ENCODE measurements around the gene C6orf136.

DNA sequence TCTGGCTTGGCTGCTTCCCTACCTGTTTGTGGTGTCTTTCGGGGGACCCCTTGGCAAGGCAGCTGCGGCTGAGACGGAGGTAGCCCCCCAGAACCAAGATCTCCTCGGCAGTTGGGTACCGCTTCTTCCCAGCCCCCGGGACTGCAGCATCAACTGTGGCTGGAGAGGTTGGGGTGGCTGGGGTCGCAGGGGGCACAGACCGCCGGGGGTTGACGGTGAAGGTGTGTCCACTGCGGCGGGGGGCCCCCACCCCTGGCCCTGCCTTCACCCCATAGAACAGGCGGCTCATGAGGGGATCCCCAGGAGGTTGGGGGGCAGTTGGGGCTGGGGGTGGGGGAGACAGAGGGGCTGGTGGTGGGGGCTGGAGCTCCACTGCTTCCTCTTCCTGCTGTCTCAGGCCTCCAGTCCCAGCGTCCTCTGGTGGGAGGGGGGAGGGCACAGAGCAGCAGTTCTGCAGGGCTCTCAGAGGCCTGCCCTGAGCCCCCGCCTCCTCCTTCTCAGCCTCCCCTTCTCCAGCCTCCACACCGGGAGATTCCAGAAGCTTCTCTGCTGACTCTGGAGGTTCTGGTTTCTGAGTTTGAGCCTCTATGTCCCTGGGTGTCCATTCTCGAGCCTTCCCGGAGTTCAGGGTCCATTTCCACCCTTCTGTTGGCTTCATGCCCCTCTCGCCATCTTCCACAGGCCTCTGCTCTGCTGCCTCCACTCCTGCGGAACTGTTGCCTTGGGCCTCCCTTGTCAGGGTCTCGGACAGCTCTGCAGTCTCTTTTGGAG, 37.6 kb downstream of the C6orf136 start:
- TF ChIP-seq REST (IDR thresholded peaks at IDR 0.05; ENCODE audit: insufficient read depth in 1 of 2, low read depth in 2 of 2, low read length in 1 of 2) (no peak), POLR2AphosphoS5 (IDR thresholded peaks at IDR 0.05; ENCODE audit: low read depth, low read length) (no peak)
- TF ChIP-seq, protein P1, sequence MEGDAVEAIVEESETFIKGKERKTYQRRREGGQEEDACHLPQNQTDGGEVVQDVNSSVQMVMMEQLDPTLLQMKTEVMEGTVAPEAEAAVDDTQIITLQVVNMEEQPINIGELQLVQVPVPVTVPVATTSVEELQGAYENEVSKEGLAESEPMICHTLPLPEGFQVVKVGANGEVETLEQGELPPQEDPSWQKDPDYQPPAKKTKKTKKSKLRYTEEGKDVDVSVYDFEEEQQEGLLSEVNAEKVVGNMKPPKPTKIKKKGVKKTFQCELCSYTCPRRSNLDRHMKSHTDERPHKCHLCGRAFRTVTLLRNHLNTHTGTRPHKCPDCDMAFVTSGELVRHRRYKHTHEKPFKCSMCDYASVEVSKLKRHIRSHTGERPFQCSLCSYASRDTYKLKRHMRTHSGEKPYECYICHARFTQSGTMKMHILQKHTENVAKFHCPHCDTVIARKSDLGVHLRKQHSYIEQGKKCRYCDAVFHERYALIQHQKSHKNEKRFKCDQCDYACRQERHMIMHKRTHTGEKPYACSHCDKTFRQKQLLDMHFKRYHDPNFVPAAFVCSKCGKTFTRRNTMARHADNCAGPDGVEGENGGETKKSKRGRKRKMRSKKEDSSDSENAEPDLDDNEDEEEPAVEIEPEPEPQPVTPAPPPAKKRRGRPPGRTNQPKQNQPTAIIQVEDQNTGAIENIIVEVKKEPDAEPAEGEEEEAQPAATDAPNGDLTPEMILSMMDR (IDR thresholded peaks at IDR 0.05): no peak
